GM19372 (cell line): ENCODE measurements around the gene DHRS4.

Source experiments
- ATAC-seq: cut with Tn5 transposase; IDR thresholded peaks from one replicate; pipeline ENCODE4 v1.9.1; 2021; ENCODE audit warnings: mild to moderate bottlenecking, low read depth, moderate library complexity; ENCODE audit not compliant: unreplicated experiment

The DHRS4 gene

DNA sequence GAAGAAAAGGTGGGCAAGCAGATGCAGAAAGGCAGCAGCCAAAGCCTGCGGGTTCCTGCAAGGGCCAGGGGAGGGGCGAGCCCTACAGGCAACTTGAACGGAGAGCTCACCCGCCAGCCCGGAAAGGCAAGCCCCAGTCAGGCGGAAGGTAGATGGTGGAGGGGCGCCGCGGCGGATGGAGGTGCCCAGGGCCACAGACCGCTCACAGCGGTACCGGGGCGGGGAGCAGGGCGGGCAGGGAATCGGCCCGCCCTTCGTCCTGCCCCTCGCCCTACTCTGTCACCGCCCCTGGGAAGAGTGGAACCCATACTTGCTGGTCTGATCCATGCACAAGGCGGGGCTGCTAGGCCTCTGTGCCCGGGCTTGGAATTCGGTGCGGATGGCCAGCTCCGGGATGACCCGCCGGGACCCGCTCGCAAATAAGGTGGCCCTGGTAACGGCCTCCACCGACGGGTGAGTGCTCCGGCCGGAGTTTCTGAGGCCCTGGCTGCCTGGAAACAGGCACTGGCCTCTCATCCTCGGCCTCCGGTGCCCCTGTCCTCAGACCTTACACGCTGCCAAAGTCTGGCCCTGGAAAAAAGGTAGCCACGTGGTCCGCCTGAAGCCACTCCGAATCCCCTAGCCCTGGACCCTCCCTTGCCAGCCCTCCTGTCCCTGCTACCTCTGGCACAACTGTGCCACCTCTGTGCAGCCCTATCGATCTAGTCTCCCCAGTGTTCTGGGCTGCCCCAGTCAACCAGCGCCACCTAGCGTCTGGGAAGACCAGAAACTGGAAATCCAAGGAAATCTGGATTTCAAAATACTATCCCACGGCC is at the start of gene DHRS4:
Gene DHRS4, plus strand, starts transcription at position 307 of the 815 bp plus-strand sequence. Its CDS starts 19 bp downstream, at position 326.
- ATAC-seq = peak; percentile 75

DNA sequence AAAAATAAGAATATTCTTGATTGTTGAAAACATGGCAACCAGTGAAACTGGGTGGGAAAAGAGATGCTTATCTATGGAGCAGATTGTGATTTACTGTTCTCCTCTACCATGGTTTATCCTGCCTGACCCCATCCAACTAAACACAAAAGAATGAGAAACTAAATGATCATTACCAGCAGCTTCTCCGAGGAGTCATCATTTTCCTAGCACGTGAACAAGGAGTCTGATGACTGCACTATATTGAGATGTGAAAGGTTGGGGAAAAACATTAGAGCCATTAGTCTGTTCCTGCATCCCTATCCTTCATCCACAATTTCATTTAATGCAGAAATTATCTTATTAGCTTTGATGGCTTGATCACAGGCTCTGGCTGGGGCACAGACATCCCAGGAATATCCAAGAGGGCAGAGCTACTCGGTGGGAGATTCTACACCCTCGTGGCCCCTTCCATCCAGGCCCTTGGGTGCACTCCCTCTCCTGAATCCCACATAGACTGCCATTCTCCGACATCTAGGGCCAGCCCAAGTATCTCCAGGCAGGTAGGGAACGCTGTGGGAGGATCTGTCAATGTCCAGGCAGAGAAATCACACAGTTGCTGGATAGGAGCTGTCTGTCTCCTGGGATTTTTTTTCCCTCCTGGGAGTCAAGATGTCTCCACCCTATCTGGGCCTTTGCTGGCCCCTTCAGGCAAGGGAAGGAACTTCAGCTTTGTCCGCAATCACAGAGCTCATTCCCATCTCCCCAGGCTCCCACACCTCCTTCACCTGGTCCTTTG is 43.3 kb upstream of the DHRS4 start:
- no peak for ATAC-seq

- no peak for ATAC-seq
Observed at GRCh38 chr14:23910876-23911210, 42.7 kb upstream of the DHRS4 start.

DNA sequence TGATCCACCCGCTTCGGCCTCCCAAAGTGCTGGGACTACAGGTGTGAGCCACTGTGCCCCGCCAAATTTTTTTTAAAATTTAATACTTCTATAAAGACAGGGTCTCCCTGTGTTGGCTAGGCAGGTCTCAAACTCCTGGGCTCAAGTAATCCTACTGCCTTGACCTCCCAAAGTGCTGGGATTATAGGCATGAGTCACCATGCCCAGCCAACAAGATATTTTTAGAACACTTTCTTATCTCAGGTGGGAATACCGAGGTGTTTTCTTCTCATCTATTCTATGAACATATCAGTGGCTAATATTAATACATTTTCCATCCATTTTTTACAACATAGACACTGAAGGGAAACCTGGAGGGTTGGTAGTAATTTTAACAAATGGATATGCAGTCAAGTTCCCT is 38.0 kb upstream of the DHRS4 start:
- ATAC-seq = no peak

GRCh38 chr14:23916004-23916403 is 37.6 kb upstream of the DHRS4 start:
- no peak for ATAC-seq

GRCh38 chr14:23916446-23916845 is 37.1 kb upstream of the DHRS4 start:
- ATAC-seq = no peak

- no peak for ATAC-seq
Observed at GRCh38 chr14:23922545-23922944, 31.0 kb upstream of the DHRS4 start.

DNA sequence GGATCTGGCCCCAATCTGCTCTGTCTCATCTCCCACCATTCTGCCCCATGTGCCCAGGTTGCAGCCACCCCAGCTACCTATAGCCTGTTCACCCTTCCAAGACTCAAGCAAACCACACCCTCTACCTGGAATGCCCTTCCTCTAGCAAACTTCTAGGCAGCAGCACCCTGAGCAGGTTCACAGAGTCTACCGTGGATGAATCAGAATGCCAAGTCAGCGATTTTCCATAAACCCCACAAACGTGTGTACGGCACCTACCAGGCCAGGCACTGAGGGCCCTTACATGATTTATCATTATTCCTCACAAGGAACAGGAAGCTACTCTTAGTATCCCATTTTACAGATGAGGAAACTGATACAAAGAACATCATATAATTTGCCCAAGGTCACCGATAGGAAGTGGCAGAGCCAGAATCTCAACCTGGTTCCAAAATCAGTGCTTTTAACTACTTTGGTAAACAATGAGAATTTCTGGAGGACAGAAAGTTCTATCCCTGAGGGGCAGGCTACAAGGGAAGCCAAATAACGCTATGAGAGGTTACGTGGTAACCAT is 28.0 kb upstream of the DHRS4 start:
- no peak for ATAC-seq

GRCh38 chr14:23926543-23926942 is 27.0 kb upstream of the DHRS4 start:
- ATAC-seq = no peak

DNA sequence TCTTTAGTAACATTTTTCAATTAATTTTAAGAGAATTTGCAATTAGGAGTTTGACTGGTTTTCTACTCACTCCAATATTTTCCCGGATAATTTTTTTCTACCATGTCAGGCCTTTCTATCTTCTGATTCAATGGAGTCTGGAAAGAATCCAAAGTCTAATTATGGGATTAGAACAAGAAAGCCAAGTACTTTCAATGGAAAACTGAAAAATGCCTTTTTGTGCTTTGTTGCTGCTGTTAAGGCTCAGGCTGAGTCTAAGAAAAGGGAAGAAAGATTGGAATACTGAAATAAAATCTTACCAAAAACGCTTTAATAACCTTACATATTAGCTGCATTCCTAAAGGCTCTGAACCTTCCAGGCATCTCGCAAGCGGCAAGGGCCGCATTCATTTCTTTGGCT is 24.4 kb upstream of the DHRS4 start:
- no peak for ATAC-seq

GRCh38 chr14:23929822-23930294 is 23.7 kb upstream of the DHRS4 start:
- ATAC-seq = no peak

- no peak for ATAC-seq
Observed at GRCh38 chr14:23930742-23931141, 22.8 kb upstream of the DHRS4 start.

DNA sequence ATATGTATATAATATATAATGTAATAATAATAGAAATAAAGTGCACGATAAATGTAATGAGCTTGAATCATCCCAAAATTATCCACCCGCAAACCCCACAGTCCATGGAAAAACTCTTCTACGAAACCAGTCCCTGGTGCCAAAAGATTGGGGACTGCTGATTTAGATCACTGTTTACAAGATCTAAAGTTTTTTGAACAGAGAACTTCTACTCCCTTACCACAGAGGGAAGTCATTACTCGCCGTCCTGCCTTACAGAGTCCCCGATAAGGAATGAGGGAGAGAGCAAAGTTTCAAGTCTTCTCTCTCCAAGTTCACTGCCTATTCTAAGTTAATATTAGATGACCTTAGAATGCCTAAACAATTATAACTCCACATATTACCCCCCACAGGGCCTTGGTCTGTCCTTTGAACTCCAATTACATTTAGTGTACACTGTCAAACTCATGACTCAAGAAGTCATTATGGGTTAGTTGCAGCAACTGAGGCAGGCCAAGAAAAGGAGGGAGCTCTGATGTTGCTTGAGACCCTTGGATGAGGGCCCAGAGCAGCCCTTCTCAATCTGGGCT is 21.8 kb upstream of the DHRS4 start:
- ATAC-seq = no peak

DNA sequence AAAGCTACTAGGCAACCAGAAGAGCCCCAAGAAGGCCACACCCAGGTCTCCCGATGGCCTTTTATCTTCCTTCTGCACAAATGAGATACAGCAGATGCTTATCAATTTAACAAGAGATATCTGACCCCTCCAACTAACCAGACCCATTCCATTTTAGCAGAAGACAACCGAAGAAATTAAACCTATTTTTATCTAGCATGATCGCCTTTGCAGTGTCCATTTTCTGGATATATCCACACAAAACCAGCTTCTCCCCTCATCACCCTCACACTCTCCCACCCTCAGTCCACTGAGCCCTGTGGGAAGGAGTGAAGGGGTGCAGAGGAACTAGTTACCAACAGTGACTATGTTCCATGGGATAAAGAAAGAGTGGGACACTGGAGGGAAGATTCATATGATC is 20.9 kb upstream of the DHRS4 start:
- ATAC-seq = no peak

DNA sequence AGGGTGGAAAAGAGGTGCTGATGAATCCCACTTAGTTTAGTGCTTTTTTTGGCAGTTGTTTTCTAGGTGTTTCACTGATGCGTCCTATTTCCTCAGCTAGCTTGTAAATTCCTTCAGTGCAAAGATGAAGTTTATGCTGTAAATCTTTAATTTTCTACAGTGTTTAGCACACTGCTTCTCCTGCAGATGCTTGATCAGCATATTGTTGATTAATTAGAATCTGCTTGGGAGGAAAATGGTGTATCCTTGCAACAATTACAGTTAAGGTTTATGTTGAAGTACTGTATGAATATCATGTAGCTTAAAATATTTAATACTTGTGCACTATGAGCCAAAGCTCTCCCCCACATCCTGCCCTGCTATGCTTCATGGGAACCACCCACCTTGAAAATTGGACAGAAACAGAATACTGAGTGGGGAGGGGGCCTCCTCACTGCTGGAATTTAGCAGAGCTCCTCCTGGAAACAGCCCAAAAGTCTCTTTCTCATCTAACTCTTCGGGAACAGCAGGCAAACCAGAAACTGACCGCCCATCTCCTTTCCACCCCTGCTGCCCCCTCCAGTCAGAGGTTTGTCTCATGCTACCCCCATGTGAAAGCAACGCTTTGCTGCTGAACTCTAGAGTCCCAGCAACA is 20.3 kb upstream of the DHRS4 start:
- no peak for ATAC-seq

DNA sequence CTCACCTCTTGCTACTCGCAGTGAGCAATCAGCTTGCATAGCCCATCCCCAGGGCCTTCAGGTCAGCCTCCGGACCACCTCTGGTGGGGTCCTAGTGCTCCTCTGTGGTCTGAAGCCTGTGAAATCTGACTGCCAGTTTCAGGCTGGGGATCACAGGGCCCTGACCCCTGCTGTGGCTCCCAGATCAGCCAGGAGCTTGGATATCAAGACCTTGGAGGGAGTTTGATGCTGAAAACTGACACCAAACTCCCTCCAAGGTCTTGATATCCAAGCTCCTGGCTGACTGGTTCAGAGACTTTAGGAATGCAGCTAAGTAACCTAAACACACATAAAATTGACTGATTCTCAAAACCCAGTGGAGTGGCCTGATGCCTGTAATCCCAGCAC is 19.8 kb upstream of the DHRS4 start:
- ATAC-seq = no peak

GRCh38 chr14:23935158-23935557 is 18.4 kb upstream of the DHRS4 start:
- no peak for ATAC-seq

GRCh38 chr14:23936084-23936829 is 17.3 kb upstream of the DHRS4 start:
- no peak for ATAC-seq

- no peak for ATAC-seq
Observed at GRCh38 chr14:23937203-23937602, 16.4 kb upstream of the DHRS4 start.

GRCh38 chr14:23938823-23939222 is 14.7 kb upstream of the DHRS4 start:
- ATAC-seq = no peak
